ENCODE results near the gene SELL. TPM values are rescaled to one million over a fixed set of nuclear protein-coding genes. Genes with fewer than 3 reads are reported as not detected.

SELL gene
- total RNA-seq, 4 donors from 2014 or later = 0.75 to 2.7 (median 1.7) TPM

DNA sequence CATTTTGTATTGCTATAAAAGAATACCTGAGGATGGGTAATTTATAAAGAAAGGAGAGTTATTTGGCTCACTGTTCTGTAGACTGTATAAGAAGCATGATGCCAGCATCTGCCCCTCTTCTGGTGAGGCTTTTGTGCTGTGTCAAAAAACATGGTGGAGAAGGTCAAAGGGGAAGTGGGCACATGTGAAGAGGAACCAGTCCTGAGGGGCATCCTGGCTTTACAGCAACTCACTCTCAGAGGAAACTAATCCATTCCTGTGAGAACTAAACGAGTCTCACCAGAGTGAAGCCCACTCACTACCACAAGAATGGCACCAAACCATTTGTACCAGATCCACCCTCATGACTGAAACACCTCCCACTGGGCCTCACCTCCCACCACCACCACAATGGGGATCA, 62.7 kb downstream of the SELL start:
- TF ChIP-seq, protein P1, sequence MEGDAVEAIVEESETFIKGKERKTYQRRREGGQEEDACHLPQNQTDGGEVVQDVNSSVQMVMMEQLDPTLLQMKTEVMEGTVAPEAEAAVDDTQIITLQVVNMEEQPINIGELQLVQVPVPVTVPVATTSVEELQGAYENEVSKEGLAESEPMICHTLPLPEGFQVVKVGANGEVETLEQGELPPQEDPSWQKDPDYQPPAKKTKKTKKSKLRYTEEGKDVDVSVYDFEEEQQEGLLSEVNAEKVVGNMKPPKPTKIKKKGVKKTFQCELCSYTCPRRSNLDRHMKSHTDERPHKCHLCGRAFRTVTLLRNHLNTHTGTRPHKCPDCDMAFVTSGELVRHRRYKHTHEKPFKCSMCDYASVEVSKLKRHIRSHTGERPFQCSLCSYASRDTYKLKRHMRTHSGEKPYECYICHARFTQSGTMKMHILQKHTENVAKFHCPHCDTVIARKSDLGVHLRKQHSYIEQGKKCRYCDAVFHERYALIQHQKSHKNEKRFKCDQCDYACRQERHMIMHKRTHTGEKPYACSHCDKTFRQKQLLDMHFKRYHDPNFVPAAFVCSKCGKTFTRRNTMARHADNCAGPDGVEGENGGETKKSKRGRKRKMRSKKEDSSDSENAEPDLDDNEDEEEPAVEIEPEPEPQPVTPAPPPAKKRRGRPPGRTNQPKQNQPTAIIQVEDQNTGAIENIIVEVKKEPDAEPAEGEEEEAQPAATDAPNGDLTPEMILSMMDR (IDR thresholded peaks at IDR 0.05; ENCODE audit: low read depth) = no peak

DNA sequence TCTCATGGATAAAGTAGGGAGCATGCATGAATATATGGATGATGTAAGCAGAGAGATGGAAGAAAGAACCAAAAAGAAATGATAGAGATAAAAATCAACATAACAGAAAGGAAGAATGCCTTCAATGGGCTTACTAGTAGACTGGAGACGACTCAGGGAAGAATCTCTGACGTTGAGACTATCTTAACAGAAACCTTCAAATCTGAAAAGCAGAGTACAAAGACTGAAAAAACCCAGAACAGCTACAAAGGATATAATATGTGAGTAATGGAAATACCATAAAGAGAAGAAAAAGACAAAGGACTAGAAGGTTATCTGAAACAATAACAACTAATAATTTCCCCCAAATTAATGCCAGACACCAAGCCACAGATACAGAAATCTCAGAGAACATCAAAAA, 63.2 kb downstream of the SELL start:
- TF ChIP-seq, protein P1 (IDR thresholded peaks at IDR 0.05; ENCODE audit: low read depth) = no peak

- TF ChIP-seq, protein P1 (IDR thresholded peaks at IDR 0.05; ENCODE audit: low read depth) = no peak
Measured at GRCh38 chr1:169647512-169647911, 63.9 kb downstream of the SELL start.

DNA sequence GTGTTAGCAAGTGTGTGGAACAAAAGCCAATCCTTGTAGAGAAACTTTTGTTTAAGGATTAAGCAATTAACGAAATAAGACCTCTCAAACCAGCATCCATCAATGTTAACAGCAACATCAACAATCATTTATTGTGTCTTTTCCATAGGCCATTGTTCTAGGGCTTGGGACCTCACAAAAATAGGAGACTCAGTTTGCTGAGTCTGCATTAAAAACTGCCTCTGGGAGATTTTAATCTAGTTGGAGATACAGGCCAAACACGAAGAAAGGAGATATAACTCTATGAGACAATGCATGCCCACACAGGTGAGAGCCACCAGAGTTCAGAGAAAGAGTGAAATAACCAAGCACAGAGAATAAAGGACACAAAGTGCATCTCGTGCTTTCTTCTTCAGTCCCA, 67.1 kb downstream of the SELL start:
- TF ChIP-seq, protein P1 (IDR thresholded peaks at IDR 0.05; ENCODE audit: low read depth) = no peak

Other genes with a start within 250 kb of the SELL start
- gene SLC19A2, start 225.7 kb downstream of the SELL start, total RNA-seq = 10 to 100 TPM; 26.2 to 79.7 (median 41.4) TPM
- 10 to 100 TPM in 2 of 4 donors, 1 to 10 TPM in 2; 2.3 to 16.3 (median 8.2) TPM for gene F5, start 125.1 kb downstream of the SELL start, total RNA-seq
- 10 to 100 TPM in 2 of 4 donors, 1 to 10 TPM in 2; 5.1 to 15.0 (median 9.6) TPM for gene SELP, start 81.5 kb downstream of the SELL start, total RNA-seq
- gene SELE, start 22.5 kb upstream of the SELL start, total RNA-seq = 1 to 10 TPM in 1 of 4 donors, under 1 TPM in 2, not detected in 1; 0.19 to 1.8 (median 0.33) TPM
- gene METTL18, start 83.3 kb upstream of the SELL start, total RNA-seq = 1 to 10 TPM; 3.6 to 6.2 (median 5.1) TPM
- gene SCYL3, start 182.3 kb upstream of the SELL start, total RNA-seq = 10 to 100 TPM in 3 of 4 donors, 1 to 10 TPM in 1; 8.7 to 15.2 (median 12.6) TPM